Right lobe of liver (tissue), 4 donors: ENCODE measurements around the gene GRIN2A.

Experiments
- CTCF ChIP-seq, 4 donors: fragments of 200-600 bp in 3 of 4; fragments of 450-650 bp in 1 of 4; IDR thresholded peaks; one replicate each; pipeline versions ENCODE4 v1.5.1 to v1.8.0; 2016 to 2022; ENCODE audit warnings: antibody characterized with exemption in 4 of 4, mild to moderate bottlenecking in 2 of 4
- POLR2A ChIP-seq: fragments of 450-650 bp; IDR thresholded peaks from one replicate; pipeline ENCODE4 v1.6.1; 2017; ENCODE audit warnings: antibody characterized with exemption, mild to moderate bottlenecking
- donor health status: DM: no; HTN: no; CAD: no.
- donor health status: DM: no; HTN: no; CAD: no.
- donor health status: DM: no; HTN: yes; CAD: no.

GRCh38 chr16:9847146-9847545 is 335.1 kb downstream of the GRIN2A start:
- no peak for TF ChIP-seq CTCF (IDR thresholded peaks at IDR 0.05)
- no peak for TF ChIP-seq POLR2A
